Stimulated activated CD8-positive, alpha-beta memory T cell treated with anti-CD3 and anti-CD28 coated beads, Interleukin-4, amount 100 ng/mL, for 1 hour (primary cell): ENCODE results near the gene BORCS6.
"Not testable (repeated sequence)": the region's sequence is repeated elsewhere in the genome, so short reads cannot be mapped to it uniquely, and the experiment has no call there.

Experiments used
- DNase-seq, 2 donors: peaks; one replicate each; pipeline ENCODE4 v3.0.0-alpha.2; 2020; ENCODE audit warnings: low read depth in 2 of 2, low spot score in 1 of 2

The BORCS6 gene

DNA sequence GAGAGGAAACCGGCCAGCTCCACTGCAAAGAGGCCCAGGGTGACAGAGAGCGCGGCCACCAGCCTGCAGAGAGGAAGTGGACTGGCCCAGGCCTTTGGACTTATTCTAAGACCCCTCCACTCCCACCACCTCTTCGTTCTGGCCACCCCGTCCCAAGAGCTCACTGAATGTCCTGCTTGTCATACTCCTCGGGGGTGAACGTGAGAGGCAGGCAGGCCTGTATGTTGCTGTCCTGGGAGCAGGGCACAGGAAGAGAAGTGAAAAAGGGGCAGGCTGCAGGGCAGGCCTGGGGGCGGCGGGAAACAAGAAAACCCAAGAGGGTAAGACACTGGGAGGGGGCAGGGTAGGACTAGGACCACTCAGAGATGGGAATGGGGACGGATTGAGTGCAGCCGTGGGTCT lies 14.2 kb downstream of the BORCS6 start:
- no peak for DNase-seq

DNA sequence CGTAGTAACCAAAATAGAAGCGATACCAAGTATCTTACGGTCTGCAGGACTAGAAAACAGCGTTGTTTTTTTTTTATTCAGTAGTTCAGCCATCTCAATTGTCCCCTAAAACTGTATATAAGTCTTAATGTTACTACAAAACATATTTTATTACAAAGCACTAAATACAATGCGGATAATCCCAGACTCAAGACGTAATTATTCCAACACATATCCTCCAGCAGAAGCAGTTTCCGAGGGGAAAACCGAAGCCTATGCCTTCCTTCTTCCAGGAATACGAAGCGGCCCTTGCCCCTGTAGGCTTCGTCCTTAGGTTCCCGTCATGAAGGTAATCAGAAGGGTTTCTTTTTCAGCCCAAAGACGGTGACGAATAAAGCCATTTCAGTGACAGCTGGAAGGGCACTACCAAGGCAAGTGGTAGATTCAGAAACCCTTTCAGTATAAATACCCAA lies 16.1 kb downstream of the BORCS6 start:
- DNase-seq = no peak

DNA sequence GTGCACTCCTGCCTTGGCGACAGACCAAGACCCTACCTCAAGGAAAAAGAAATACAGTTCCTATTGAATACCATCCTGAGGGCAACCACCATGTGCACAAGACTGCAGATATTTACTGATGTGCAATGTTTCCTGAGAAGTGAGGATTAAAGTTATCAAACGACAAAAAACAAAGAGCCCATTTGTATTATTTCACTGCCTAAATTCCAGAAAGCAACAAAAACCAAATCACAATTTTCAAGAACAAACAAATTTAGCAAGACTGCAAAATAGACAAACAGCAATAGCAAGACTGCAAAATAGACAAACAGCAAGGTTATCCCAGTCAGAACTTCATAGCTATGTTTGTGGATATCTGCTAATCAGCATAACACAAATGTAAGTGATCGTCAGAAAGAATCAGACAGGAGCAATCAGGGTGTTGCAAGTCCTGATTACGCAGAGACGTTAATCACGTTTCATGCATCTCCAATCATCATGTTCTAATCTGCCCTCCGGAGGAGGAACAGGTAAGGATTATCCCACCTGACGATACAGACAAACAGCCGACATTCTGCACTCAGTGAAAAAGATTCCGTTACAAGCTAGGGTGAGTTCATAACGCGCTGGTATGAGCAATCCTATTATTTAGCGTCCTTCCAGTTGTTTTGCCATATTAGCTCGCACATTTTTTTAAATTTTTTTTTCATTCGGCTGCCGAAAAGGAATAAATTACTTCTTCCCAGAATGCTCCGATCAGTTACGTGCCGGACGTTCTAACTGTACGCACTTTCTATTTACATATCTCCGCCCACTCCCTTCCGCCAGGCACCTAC lies 16.7 kb downstream of the BORCS6 start:
- DNase-seq = no peak

DNA sequence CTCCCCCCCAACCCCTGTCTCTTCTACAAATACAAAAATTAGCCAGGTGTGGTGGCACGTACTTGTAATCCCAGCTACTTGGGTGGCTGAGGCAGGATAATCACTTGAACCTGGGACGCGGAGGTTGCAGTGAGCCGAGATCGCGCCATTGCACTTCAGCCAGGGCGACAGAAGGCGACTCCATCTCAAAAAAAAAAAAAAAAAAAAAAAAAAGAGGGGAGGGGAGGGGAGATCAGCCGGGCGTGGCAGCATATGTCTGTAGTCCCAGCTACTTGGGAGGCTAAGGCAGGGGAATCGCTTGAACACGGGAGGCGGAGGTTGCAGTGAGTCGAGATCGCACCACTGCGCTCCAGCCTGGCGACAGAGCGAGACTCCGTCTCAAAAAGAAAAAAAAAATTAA lies 19.8 kb downstream of the BORCS6 start:
- DNase-seq = not testable (repeated sequence)

DNA sequence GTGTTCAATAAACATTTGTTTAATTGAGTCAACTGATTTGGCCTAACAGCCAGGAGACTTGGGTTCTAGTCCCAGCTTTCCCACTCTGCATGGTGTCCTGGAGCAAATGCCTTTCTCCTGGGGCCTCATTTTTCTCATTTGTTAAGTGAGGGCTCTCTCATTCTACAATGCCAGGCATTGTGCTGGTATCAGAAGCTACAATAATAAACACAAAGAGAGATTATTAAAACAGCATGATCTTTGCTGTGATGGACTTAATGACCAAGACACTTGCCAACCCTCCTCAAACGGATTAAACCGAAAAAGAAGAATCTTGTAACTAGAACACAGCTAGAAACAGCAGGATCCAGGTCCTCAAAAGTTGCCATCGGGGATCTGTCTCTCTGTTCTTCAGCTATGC lies 22.5 kb downstream of the BORCS6 start:
- no peak for DNase-seq

DNA sequence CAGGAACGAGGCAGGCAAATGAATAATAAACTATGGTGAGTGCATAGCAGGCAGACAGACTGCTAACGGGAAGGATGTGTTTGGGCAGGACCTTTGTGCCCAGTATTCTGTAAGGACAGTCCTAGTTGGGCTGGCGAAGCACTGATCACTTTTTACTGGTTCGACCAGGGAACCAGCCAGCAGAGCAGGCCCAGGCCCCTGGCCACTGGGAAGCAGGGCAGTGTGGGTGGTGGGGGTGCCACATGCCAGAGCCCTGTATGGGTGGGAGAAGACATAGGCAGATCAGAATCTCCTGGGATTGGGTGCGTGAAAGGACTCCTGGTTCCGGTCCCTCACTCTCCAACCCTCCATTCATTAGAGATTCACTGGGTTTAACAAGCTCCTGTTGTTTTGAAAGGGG lies 23.2 kb downstream of the BORCS6 start:
- no peak for DNase-seq

DNA sequence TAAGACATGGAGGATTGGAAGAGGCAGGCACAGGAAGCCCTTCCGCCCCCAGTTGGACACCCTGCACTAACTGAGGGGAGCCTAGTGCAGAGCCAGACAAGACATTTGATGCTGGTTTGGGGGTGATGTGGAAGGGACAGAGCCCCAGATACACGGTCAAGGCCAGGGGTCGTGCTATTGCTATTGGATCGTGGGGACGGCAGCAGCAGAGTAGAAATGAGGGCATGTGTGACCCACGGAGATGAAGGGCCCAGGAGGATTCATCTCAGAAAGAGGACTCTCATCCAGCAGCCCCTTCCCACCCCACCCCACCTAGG lies 25.2 kb downstream of the BORCS6 start:
- no peak for DNase-seq

DNA sequence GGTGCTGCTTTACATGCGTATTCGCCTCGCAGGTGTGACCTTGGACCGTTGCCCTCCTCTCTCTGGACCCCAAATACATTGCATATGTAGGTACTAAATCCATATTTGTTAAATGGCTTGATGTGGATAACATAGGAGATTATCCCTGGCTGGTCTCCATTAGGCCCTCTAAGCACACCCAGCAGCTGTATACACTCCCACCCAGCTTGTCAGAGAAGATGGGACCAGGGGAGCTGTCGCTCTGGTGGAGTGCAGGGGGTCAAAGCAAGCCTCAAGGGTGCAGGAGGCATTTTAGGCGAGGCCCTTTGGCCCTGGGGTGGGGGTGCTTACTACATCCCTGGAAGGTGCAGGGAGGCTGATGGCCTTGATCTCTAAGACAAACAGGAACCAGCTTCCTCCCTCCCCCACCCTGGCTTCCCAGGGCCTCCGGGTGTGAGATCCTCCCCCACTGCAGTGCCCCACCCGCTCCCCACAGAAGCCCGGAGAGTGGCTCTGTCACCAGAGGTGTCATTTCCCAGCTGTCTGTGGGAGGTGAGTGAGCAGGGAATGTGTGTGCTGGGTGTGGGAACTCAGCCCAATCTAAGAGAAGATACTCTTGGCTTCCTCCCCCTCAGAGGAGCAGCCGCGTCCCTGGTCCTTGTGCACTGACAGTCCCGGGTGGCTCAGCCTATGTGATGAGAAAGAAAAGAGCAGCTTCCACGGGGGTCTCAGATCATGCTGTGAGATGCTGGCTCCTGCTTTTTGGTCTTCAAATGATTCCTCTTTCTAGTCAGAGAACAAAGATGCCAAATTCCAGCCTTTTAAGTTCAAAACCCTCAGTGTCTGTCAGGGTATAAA lies 25.8 kb downstream of the BORCS6 start:
- DNase-seq = no peak

DNA sequence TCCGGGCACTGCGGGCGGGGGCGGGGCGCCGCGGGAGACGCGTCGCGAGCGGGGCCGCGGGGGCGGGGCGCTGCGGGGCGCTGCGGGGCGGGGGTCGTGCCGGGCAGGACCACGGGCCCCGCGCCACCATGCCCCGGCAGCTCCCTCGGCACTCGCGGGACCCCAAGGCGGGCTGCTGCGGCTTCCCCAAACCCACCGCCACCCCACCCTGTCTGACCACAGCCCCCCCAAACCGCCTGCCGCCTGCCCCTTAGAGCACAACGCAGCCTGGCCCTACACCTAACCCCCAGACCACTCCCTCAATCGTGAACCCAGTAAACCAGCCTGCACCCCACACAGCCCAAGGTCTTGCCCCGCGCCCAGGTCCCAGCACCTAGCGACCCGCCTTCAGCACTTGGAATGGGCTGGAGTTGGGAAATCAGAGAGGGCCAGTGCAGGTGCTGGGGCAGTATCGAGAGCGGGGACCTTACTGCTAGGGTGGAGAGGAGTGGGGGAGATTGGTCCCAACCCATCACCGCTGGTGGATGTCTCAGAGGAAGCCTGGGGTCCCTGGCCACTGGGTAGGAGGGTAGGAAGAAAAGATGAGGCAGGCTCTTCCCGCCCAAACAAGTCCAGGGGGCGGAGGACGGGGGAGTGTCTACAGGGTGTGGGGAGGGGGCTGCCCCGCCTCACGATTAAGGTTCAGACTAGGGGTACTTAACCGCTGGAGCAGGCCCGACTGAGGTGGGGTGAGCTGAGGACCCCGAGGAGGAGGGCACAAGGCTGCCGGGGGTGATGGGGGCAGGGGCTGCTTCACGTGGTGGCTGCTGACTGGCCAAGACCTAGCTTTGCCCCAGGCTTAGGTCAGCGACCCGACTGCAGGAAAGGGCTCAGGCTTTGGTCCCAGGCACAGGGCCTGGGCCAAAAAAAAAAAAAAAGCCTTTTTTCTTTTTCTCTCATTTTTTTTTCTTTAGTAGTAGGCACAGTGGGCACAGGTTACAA lies 26.7 kb downstream of the BORCS6 start:
- DNase-seq = no peak

DNA sequence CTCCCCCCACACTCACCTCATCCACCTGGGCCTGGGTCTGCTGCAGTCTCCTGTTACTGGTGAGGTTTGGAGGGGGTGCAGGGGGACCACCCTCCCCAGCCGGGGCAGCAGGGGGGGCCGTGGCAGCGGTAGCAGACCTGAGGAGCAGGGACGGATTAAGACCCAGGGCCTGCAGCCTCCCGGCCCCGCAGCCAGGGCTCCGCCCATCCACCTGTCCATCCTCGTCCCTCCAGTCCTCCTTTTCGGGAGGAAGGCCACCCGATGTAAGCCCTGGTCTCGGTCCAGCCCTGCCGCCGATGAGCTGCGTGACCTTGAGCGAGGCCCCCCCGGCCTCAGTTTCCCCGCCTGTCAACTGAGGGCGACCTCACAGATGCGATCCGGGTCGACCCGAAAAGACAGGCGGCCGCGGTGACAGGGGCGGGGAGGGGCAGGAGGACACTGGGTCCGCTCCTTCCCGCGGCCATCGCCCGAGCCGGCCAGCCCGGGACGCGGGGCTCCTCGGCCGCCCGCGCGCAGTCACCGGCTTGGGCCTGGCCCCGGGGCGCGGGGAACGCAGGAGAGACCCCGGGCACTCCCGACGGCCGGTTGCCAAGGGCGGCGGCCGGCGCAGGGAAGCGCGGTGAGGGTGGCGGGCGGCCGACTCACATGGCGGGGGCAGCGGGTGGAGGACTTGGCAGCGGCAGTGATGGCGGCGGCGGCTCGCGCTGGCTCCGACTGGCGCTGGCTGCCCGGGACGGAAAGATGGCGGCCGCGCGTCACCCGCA lies 27.6 kb downstream of the BORCS6 start, which contains the start of gene VAMP2:
TSS of gene VAMP2 (minus strand) at position 716 of the 764 bp plus-strand sequence. CDS start at position 647, 69 bp downstream.
- peak; percentile 53 to 67 for DNase-seq

DNA sequence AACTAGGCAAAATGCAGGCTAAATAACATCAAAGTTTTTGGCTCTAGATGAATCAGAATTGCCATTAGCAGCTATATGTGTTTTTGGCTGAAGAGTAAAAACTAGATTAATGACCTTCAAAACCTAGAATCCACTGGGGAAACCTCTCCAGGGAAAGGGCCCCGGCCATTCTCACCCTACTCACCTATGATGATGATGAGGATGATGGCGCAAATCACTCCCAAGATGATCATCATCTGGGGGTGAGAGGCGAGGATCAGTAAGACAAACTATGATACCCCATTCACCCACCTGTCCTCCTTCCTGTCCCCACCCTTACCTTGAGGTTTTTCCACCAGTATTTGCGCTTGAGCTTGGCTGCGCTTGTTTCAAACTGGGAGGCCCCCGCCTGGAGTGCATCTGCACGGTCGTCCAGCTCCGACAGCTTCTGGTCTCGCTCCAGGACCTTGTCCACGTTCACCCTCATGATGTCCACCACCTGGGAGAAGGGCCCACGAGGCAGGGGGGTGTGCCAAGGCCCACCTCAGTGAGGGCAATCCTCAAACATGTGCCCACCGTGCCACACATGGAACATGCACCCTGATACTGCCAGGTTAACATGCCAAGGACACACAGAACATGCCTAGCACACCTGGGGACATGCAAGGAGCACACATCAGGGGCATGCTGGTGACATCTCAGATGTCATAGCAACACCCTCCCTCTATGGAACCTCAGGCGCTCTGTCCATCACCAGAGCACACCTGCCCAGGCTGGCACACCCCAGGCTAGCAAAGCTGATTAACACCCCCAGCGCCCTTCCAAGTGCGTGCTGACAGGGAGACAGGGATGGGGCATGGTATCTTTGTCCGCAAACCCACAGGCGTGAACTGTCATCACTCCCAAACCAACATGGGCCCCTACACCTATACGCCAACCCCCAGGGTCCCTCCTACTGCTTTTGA lies 28.4 kb downstream of the BORCS6 start:
- DNase-seq = no peak

DNA sequence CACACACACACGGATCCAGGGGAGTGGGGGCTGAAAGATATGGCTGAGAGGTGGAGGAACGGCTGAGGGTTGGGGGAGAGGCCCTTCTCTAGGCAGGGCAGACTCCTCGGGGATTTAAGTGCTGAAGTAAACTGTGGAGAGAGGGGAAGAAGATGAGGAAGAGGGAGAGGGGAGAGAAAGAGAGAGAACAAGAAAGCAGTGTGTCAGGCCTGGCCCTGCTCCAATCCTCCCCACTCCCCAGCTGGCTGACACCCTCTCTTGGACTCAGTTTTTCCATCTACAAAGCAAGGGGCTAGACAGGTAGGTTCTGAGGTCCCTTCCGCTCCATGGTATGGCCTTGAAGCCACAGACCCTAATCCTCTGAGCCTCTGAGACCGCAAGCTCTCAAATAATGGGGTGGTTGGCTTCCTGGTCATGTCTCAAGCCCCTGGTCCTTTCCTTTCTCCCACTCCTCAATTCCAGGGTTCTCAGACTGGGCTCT lies 29.2 kb downstream of the BORCS6 start:
- DNase-seq = no peak

DNA sequence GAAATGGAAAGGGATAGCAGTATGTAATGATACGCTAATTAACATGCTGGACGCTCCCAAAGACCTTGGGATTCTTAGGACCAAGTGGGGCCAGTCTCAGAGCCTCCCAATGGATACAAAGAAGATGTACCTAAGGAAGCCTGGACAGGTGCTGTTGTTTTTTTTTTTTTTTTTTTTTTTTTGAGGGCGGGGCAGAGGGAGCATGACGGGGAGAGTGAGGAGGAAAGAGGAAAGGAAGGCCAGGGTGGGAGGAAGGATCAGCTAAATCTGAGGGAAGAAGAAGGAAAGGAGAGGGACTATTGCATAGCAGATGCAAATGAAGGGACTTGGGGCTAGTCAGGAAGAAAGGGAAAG lies 29.8 kb downstream of the BORCS6 start:
- no peak for DNase-seq

DNA sequence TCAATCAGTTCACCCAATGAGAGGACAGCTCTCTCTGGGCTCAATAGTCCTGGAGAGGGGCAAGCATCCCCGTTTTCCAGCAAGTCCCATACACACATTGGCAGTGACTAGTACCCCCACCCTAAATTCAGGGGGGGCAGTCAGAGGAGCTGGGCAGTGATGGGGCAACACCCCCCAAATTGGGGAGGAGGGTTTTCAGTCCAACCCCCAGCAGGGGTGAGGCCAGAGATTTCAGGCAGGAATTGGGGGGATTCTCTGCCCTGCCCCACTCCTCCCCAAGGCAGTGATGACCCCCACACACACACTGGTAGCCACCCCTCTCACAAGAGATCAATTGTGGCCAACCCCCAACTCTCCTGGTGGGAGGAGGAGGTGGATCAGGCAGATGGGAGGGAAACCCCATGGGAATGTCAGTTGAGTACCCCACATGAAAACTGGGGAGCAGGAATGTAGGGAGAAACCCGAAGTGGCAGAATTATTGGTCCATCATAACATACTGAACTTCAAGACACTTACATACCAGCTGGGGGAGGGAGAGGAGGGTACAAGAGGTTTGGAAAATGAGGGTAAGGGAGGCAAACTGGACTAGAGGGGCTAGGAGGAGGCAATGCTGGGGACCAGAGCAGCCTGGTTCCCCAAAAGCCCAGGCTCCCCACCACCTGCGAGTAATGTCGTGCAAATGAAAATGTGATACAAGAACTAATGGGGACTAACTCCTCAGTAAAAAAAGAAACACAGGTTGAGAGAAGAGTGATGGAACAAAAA lies 30.3 kb downstream of the BORCS6 start:
- no peak for DNase-seq

DNA sequence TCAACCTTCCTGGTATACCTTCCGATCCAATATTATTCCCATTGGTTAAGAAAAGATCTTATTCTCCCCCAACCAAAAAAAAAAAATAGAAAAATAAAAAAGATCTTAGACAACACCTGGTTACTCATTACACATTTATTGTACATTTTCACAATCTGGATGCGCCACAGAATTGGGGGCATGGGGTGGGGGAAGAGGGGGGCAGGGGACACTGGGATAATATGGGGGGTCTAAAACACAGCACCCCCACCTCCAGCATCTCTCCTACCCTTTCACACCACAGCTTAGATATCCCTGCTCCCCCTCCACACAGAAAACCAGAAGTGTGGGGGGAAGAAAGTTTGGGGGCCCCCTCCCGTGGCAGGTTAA lies 31.0 kb downstream of the BORCS6 start:
- no peak for DNase-seq

DNA sequence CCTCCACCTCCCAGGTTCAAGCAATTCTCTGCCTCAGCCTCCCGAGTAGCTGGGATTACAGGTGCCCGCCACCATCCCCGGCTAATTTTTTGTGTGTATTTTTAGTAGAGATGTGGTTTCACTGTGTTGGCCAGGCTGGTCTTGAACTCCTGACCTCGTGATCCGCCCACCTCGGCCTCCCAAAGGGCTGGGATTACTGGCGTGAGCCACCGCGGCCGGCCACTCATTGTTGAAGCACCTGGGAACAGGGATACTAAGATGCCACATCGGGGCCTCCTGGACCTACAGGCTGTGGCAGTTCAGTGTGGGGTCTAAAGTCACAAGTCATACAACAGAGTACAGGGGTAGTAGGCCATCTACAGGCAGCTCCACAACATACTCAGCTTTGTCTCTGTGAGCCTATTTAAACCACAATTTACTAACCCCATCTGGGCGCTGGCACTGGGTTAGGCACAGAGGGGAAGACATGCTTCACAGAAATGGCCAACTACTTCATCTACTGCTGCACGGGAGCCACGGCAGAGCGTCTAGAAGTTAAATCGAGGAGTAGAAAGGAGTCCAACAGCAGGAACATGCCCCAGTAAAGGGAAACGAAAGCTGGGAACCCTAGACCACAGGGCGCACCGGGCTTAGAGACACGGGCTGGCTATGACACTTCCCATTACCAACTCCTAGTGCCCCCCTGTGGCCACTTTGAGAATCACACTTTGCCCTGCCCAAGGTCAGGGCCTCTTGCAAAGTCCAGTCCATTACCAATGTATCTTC lies 31.5 kb downstream of the BORCS6 start:
- peak; percentile 70 to 78 for DNase-seq

DNA sequence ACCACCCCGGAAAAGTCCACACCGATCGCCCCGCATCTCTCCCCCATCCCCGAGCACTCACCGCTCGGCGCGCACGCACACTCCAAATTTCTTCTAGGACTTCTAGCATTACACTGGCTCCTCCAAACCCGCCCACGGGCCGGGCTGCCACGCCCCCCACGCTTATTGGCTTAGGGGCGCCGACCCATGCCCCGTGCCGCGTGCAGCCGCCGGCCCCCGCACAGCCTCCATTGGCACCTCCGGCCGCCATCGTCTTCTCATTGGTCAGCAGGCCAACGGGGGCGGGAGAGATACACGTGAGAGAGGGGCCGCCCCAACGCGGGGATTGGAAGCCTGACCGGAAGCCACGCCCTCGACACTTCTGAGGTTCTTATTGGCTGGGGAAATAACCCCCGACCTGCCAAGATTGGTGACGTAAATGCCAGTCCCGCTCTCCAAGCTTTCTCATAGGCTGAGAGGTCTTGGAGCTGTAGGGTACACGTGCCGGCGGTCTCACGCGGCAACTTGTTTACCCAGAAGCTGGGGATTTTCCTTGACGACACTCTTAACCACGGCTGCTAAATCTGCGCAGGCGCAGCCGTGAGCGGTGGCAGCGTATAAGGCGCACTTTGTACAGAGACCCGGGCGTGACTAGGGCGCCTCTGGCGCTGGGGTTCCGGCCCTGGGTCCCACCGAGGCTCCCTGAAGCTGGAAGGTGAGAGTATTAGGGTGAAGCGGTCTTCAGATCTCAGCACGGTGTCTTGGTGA lies 33.6 kb downstream of the BORCS6 start:
- peak; percentile 100 for DNase-seq
